Measurements from ENCODE around the gene RALGPS1. TPM values are rescaled to one million over a fixed set of nuclear protein-coding genes. Genes with fewer than 3 reads are reported as not detected.

RALGPS1 gene
- polyA plus RNA-seq, 3 donors, result 0.60 to 4.6 (median 1.3) TPM

GRCh38 chr9:127180457-127181314 lies 266.1 kb downstream of the RALGPS1 start:
- no peak overlapping the region for H3K4me3 Mint-ChIP-seq
- H3K36me3 ChIP-seq (replicated peaks in 1 of 2; ENCODE audit: control insufficient read depth in 1 of 2, insufficient read depth in 2 of 2, low read length in 2 of 2), result no peaks in the 10 kb centered on the region
- WGBS (ENCODE audit: insufficient coverage), result 90% methylated on average over 10 of the region's 14 CpGs
- H3K9me3 ChIP-seq (replicated peaks in 1 of 2; ENCODE audit: control insufficient read depth in 1 of 2, insufficient read depth in 1 of 2, low read length in 2 of 2), result no peaks in the 10 kb centered on the region
- no peak for DNase-seq
- TF ChIP-seq, protein P1, sequence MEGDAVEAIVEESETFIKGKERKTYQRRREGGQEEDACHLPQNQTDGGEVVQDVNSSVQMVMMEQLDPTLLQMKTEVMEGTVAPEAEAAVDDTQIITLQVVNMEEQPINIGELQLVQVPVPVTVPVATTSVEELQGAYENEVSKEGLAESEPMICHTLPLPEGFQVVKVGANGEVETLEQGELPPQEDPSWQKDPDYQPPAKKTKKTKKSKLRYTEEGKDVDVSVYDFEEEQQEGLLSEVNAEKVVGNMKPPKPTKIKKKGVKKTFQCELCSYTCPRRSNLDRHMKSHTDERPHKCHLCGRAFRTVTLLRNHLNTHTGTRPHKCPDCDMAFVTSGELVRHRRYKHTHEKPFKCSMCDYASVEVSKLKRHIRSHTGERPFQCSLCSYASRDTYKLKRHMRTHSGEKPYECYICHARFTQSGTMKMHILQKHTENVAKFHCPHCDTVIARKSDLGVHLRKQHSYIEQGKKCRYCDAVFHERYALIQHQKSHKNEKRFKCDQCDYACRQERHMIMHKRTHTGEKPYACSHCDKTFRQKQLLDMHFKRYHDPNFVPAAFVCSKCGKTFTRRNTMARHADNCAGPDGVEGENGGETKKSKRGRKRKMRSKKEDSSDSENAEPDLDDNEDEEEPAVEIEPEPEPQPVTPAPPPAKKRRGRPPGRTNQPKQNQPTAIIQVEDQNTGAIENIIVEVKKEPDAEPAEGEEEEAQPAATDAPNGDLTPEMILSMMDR (IDR thresholded peaks at IDR 0.05), result no peak
- peaks cover 0 to 2% (median 0%) of the 10 kb centered on the region in 7 donors for H3K9me3 Mint-ChIP-seq
- no peaks in the 10 kb centered on the region for H3K36me3 Mint-ChIP-seq
- H3K4me1 Mint-ChIP-seq, result peaks cover 6% of the 10 kb centered on the region
- H3K4me1 ChIP-seq (ENCODE audit: control insufficient read depth in 1 of 2, insufficient read depth in 2 of 2, low read length in 2 of 2), result no peaks in the 10 kb centered on the region
- H3K79me2 ChIP-seq (ENCODE audit: insufficient read depth, low read length), result no peaks in the 10 kb centered on the region
- no peaks in the 10 kb centered on the region for H3K27me3 ChIP-seq (ENCODE audit: control insufficient read depth in 2 of 2, insufficient read depth in 2 of 2, low read length in 2 of 2)
- no peak overlapping the region for H3K4me3 ChIP-seq (replicated peaks in 1 of 3; ENCODE audit: low read depth in 2 of 3, low read length in 3 of 3)
- intact Hi-C loops (cut with micrococcal nuclease), result no loop called here
- H2AFZ ChIP-seq (ENCODE audit: insufficient read depth, low read depth, low read length, poor library complexity, severe bottlenecking), result no peak overlapping the region
- no peaks in the 10 kb centered on the region for H4K20me1 ChIP-seq (ENCODE audit: insufficient read depth, low read length)
- H3K27ac ChIP-seq (ENCODE audit: low read depth in 1 of 2, low read length in 2 of 2), result no peak overlapping the region
- no peak overlapping the region for H3K4me2 ChIP-seq (replicated peaks; ENCODE audit: extremely low read depth, low read length, poor library complexity, severe bottlenecking)
- no peak overlapping the region for H3K9ac ChIP-seq (ENCODE audit: insufficient read depth, low read length, poor library complexity, severe bottlenecking)
- H3K27me3 Mint-ChIP-seq (ENCODE audit: low read depth in 3 of 3), result peaks cover 2 to 8% (median 7%) of the 10 kb centered on the region in 3 donors
- H3K27ac Mint-ChIP-seq, result no peak overlapping the region

- Mint-ChIP-seq H3K36me3 (no peaks in the 10 kb centered on the region), H3K9me3 (peaks cover 0 to 2% (median 0%) of the 10 kb centered on the region in 7 donors), H3K4me3 (no peak overlapping the region), H3K4me1 (peaks cover 6% of the 10 kb centered on the region), H3K27ac (no peak overlapping the region), H3K27me3 (ENCODE audit: low read depth in 3 of 3) (peaks cover 2 to 8% (median 3%) of the 10 kb centered on the region in 3 donors)
- H4K20me1 ChIP-seq (ENCODE audit: insufficient read depth, low read length), result no peaks in the 10 kb centered on the region
- H3K36me3 ChIP-seq (replicated peaks in 1 of 2; ENCODE audit: control insufficient read depth in 1 of 2, insufficient read depth in 2 of 2, low read length in 2 of 2), result no peaks in the 10 kb centered on the region
- WGBS (ENCODE audit: insufficient coverage), result 100% methylated on average over 3 of the region's 3 CpGs
- H3K9ac ChIP-seq (ENCODE audit: insufficient read depth, low read length, poor library complexity, severe bottlenecking), result no peak overlapping the region
- H3K9me3 ChIP-seq (replicated peaks in 1 of 2; ENCODE audit: control insufficient read depth in 1 of 2, insufficient read depth in 1 of 2, low read length in 2 of 2), result no peaks in the 10 kb centered on the region
- H3K4me2 ChIP-seq (replicated peaks; ENCODE audit: extremely low read depth, low read length, poor library complexity, severe bottlenecking), result no peak overlapping the region
- no peak overlapping the region for H3K4me3 ChIP-seq (replicated peaks in 1 of 3; ENCODE audit: low read depth in 2 of 3, low read length in 3 of 3)
- H2AFZ ChIP-seq (ENCODE audit: insufficient read depth, low read depth, low read length, poor library complexity, severe bottlenecking), result no peak overlapping the region
- H3K4me1 ChIP-seq (ENCODE audit: control insufficient read depth in 1 of 2, insufficient read depth in 2 of 2, low read length in 2 of 2), result no peaks in the 10 kb centered on the region
- TF ChIP-seq, protein P1 (IDR thresholded peaks at IDR 0.05), result no peak
- H3K27ac ChIP-seq (ENCODE audit: low read depth in 1 of 2, low read length in 2 of 2), result no peak overlapping the region
- no peaks in the 10 kb centered on the region for H3K79me2 ChIP-seq (ENCODE audit: insufficient read depth, low read length)
- no peak for DNase-seq
- intact Hi-C loops (cut with micrococcal nuclease), result no loop called here
- H3K27me3 ChIP-seq (ENCODE audit: control insufficient read depth in 2 of 2, insufficient read depth in 2 of 2, low read length in 2 of 2), result no peaks in the 10 kb centered on the region
These were observed 266.7 kb downstream of the RALGPS1 start for GRCh38 chr9:127181315-127181580.

Measured in CD14-positive monocyte (primary cell).